Ramos (cell line): ENCODE data around the gene OSM.
"Not testable (repeated sequence)": the region's sequence is repeated elsewhere in the genome, so short reads cannot be mapped to it uniquely, and the experiment has no call there.

ENCODE experiments used
- in situ Hi-C: fragments of 300-500 bp; cut with MboI; formaldehyde crosslinking; loops from one replicate; pipeline ENCODE4 v1.14.3; 2022; ENCODE audit warnings: low sequenced_read_pairs; ENCODE audit not compliant: unreplicated experiment

OSM gene

DNA sequence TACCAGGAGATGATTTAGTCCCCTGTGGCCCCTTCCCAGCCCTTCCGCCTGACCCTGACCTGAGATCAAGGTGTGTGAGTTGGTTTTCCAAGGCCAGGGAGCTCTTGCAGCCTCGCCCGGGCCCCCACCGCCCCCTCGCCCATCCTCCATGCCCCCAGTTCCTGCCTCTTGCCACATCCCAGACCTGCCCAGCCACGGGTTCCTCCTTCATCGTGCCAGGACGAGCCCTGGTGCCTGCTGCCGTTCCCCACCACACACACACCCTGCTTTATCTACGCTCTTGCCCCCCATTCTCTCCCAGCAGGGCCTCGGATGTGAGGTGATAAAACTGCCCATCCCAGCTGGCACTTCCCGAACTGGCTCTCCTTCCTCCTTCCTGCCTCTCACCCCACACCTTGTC lies 18.7 kb downstream of the OSM start:
- in situ Hi-C loops = no loop called here

DNA sequence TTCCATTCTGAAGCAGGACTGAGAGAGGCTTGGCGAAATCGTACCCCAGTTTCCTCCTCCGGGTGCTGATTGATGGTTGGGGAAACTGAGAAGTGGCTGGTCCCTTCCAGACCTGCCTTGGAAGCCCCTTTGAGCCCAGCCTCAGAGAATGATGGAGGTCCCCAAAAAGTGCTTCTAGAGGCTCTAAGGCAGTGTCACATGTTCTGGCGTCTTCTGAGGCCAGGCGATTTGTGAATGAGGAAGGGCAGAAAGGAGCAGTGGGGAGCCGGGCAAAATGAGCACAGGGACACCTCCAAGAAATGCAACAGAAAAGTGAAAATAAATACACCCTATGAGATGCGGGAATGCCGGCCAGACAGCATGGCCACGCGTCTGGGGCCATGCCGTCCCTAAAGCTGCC lies 19.1 kb downstream of the OSM start:
- in situ Hi-C loops = no loop called here

DNA sequence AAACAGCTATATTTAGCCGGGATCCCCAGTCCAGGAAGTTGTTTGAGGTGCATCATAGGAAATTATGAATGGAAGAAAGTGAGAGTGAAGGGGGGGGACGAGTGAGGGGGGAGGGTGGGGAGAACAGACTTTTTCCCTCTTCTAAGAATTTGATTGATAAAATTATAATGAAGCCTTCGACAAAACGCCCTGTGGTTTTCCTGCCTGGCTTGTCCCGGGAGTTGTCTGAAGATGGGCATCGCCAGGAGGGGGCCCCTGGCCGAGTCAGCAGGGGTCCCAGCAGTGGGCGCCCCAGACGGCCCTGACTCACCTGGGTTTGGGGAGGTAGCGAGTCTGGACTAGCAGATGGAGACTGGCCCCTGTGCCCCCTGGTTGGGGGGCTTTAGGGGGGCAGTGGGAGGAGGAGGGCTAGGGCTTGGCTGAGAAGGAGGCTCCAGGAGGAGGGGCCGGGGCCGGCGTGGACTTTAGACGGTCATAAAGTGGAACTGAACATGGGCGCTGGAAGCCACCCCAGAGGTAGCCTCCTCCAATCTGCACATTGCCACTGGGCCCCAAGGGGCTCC lies 19.8 kb downstream of the OSM start:
- in situ Hi-C loops = no loop called here

DNA sequence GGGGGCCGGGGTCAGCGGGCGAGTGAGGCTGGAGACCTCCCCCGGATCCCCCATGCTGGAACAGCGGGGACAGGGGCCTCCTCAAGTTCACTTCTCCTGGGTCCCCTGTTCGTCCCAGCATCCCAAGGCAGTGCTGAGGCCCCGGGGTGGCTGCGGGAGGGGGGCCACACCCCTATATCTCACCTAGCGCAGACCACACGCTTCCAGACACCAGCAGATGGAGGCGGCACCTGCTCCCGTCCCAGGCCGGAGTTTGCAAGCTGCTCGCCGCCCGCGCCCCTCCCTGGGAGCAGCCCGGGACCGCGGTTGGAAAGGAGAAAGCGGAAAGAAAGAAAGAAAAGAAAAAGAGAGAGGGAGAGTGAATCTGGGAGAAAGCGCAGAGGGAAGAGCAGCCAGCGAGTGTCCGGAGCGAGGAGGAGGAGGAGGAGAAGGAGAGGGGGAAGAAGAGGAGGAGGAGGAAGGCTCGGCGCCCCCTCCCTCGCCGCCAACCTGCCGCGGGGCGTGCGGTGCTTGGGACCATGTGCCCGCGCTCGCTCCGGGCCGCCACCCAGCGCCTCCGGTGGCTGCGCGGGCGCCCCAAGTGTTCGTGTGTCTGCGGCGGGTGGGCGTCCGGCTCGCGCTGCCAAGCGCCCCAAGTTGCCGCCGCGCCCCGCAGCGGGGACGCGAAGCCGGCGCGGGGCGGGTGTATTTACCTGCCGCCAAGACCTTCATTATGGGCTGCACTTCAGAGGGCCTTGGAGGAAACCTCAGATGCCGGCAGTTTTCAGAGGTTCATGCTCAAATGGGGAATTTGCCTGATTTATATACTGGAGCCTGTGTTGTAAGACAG lies 20.5 kb downstream of the OSM start, which contains the start of gene LIF:
TSS of gene LIF (minus strand) at position 775 of the 829 bp plus-strand sequence. CDS start at position 711, 64 bp downstream.
- in situ Hi-C loops = no loop called here

GRCh38 chr22:30245181-30245984 lies 21.3 kb downstream of the OSM start:
- in situ Hi-C loops = no loop called here

DNA sequence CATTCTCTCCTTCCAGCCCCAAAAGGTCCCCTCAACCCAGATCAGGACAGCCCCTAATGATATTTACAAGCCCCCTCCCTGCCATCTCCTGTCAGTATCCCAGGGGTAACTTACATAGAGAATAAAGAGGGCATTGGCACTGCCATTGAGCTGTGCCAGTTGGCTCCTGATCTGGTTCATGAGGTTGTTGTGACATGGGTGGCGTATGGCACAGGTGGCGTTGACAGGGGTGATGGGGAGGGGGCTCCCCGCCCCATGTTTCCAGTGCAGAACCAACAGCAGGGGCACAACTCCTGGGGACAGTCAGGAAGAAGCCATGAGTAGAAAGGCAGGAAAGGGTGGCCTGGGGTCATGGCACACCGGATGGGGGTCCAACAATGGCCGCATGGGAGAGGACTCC lies 22.0 kb downstream of the OSM start:
- in situ Hi-C loops = no loop called here

DNA sequence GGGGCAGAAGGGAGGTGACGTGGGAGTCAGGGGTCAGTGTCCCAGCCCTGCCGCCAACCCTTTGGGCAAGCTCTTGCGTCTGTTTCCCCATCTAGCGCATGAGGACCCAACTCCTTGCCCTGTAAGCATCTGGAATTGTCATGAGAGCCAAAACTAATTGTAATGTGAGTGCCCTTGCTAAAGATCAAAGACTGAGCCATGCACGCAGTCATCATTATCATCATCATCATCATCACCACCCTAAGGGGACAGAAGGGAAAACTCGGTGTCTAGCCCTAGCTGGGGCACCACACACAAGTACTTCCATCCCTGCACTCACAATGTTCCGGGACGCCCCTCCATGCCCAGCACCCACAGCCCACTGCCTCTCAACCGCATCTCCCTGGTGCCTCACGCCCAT lies 22.6 kb downstream of the OSM start:
- in situ Hi-C loops = no loop called here

GRCh38 chr22:30243661-30244060 lies 23.0 kb downstream of the OSM start:
- in situ Hi-C loops = no loop called here

DNA sequence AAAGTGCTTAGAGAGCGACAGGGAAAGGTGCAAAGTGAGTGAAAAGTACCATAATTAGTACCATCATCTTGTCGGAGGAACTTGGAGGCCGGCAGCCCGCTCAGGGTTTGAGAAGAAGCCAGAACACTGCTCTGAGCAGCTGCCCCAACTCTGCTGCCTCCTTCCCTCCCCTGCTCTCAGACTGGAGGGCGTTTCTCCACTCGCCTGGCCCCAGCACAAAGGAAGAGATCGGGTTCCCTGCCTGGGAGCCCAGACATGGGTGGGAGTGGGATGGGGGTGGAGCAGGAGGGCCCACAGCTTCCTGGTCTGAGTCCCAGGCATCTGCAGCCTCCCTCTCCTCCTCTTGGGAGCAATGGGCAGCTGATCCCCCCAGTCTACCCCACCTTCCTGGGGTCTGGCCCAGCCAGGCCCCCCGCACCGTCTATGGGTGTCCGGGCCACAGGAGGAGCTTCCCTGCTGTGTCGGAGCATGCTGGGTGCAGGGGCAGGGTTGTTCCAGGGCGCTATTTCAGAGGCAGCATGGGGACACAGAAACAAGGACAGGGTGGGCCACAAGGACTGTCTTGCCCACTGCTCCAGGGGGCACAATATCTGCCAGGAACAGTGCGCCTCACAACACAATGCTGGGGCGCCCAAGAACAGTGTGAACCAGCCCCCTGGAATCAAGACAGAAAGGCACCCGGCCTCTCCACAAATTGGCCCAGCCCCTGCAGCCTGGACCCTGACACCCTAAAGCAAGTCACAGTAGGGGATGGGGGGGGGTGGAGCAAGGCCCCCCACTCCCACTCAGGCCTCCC lies 24.9 kb downstream of the OSM start:
- in situ Hi-C loops = no loop called here

DNA sequence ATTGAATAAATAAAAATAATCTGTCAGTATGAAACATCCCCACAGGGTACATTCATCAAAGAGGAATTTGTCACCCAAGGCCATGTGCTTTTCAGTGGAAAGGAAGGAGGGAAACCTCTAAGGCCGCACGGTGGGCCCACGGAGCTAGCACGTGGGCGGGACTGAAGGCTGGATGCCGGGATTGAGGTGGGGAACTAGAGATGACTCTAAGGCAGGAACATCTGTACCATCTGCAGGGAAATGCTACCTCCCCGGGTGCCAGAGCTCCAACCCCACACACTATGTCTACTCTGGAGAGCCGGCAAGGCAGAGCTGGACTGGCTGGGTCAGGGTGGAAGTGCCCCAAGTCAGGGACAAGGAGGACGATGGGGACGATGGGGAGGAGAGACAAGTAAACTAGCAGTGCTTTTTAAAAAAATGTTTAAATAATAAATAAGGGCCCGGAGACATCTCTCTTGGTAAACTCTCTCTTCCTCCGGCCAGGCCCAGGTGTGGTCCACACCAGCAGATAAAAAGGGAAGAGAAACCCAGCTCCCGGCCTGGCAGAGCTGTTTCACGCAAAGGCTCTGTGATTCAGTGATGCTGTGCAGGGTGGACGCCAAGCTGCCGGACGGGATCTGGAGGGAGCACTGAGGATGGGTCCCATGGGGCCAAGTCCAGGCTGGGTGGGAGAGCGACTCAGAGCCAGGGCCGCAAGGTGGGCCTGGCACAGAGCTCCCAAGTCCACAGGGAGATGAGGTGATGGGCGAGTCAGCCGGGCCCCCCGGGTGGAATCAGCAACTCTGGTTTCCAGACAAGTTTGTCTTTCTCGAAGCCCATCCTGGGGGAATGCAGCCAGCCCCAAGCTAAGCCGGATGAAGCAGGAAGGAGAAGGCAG lies 25.9 kb downstream of the OSM start:
- in situ Hi-C loops = no loop called here

DNA sequence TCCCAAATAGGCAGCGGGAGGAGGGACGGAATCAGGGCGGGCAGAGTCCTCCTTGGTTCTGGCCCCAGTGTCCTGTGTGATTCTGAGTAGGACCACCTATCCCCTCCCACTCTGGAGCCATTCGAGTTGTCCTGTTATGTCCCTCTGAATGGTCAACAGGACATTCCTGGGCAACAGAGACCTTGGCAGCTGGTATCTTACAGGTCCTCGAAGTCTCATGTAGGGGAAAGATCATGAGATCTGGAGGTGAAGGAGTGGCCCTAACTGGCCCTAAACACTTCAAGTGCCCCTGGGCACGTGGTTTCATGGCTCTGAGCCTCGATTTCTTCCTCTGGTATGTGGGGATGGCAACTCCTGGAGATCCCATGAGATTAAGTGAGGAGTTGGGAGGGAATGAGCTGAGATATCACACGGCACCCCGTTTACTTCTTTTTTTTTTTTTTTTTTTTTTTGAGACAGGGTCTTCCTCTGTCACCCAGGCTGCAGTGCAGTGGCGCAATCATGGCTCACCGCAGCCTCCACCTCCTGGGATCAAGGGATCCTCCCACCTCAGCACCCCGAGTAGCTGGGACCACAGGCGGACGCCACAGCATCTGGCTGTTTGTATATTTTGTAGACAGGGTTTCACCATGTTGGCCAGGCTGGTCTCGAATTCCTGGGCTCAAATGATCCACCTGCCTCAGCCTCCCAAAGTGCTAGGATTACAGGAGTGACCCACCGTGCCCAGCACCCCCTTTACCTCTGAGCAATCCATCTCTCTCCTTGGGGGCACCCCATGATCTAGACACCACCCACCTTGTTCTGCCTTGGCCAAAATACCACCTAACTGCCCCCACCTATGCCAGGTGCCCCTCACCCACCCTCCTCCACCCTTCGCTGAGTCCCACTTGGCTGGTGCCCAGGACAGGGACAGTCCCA lies 26.9 kb downstream of the OSM start:
- in situ Hi-C loops = no loop called here

GRCh38 chr22:30238661-30239487 lies 27.8 kb downstream of the OSM start:
- in situ Hi-C loops = no loop called here

GRCh38 chr22:30238136-30238535 lies 28.5 kb downstream of the OSM start:
- in situ Hi-C loops = no loop called here

DNA sequence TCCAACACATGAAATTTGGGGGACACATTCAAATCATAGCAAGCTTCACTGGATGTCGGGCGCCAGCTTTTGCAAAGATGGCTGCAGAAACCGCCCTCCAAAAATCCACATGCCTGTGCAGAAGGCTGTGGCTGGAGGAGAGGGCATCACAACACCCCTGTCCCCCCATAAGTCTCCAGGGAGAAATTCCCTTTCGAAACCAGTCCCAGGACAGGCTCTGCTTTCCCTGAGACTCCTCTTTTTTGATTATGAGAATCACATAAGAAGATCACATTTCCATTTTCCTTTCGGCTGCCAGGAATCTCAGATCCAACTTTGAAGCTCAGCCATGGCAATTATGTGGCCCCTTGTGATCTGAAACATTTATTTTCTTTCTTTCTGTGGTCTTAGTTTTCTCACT lies 29.8 kb downstream of the OSM start:
- in situ Hi-C loops = no loop called here

DNA sequence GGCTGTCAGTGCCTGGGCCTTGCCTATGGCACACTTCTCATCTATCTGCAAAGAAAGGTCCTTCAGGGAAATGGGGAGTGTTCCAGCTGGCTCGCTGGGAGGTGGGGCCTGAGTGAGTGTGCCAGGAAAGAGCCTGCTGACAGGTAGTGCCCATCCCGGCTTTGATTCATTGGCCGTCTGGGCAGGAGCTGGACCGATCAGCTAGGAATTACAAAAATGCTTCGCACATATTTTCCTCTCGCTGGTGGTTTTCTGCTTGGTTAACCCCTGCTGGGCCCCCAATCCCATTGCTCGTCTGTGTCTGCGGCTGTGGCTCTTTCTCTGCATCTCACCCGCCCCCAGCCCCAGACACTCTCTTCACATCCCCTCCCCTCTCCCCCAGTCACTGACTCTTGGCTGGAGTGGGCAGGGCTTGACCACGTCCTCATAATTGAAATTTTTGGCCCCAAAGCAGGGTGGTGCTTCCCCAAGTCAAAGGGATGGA lies 30.9 kb downstream of the OSM start:
- in situ Hi-C loops = no loop called here

GRCh38 chr22:30234786-30235470 lies 31.7 kb downstream of the OSM start:
- in situ Hi-C loops = no loop called here

DNA sequence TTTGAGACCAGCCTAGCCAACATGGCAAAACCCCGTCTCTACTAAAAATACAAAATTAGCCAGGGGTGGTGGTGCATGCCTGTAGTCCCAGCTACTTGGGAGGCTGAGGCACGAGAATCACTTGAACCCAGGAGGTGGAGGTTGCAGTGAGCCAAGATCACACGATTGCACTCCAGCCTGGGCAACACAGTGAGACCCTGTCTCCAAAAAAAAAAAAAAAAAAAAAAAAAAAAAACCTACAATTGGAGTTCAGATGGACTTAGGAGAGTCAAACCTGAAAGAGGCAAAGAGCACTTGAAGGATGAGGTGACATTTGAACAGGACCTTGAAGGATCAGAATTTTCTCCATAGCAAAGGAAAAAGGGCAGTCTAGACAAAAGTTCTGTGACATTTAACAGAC lies 32.3 kb downstream of the OSM start:
- in situ Hi-C loops = not testable (repeated sequence)
